ENCODE data around the gene PDE10A.

The PDE10A gene

DNA sequence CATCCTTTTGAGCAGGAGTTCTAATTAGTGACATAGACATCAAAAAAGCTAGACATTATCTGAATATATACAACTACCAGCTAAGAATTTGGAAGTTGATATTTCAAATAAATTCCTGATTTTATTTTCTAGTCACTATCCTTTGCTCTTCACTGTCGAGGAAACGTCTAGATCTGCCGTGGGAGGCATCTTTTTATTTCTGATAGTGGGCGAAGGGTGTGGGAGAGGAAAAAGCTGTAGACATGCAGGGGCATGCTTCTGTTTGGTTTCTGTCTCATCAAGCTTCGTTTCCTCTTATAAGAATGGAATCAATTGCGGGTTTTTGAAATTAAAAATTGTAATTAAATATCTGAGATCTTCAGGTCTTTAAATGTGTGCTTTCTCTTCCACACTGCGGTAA, 337.4 kb downstream of the PDE10A start:
- no peak for DNase-seq

GRCh38 chr6:165321555-165322145, 341.4 kb downstream of the PDE10A start:
- DNase-seq = no peak

- no peak for DNase-seq
Observed at GRCh38 chr6:165321150-165321549, 341.9 kb downstream of the PDE10A start.

DNA sequence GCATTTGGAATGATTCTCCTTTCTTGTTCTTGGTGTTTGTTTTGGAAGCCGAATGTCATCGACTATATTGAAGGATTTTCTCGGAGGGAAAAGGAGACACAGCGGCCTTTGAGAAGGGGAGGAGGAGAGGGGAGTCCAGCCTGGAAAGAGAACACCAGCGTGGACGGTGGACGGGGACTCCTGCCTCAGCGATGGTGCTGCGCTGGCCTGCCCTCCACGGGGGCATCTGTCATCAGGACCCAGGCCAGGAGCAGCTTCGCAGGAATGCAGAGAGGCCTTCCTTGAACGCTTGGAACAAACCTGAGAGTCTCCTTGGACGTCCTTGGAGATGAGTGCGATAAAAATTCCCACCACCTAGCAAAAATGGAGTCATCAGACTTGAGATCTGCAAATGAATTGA, 345.3 kb downstream of the PDE10A start:
- no peak for DNase-seq

DNA sequence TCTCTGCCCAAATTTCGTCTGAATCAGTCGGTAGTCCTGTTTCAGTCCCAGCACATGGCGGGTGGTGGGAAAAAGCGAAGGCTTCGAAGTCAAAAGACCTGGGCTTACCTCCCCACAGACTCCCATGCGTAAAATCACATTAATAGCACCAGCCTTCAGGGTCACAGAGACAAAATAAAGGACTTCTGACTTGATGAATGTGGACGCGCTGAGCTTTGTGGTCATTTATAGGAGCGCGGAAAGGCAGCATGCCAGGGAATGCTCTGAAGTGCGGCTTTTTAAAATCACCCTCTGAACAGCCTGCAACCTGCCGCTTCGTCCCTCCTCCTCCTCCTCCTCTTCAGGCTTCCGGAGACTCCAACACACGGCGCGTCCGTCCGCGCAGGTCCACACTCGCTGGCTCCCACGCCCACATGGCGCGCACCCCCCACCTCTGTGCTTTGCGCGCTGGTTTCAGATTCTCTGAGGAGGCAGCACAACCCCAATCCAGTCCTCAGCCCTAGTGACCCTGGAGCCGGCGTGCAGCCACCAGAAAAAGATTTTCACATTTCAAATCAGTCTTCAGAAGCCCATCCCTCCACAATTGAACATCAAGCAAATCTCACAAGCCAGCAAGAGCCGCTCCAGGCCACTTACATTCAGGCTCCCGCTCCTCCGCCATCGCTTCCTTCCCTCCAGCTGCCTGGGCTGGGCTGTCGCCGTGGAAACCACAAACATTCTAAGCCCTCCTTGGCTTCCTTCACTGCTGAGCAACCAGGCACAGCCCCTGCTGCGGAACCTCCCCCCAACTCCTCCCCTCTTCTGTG, 353.9 kb downstream of the PDE10A start, which contains the start of gene C6orf118:
Gene C6orf118, minus strand, starts transcription at position 680 of the 806 bp plus-strand sequence. Its CDS starts 19 bp downstream, at position 661.
- no peak for DNase-seq

GRCh38 chr6:165306955-165307354, 356.1 kb downstream of the PDE10A start:
- DNase-seq = no peak

GRCh38 chr6:165301372-165302246, 361.4 kb downstream of the PDE10A start:
- DNase-seq = no peak

GRCh38 chr6:165300422-165300936, 362.6 kb downstream of the PDE10A start:
- no peak for DNase-seq

DNA sequence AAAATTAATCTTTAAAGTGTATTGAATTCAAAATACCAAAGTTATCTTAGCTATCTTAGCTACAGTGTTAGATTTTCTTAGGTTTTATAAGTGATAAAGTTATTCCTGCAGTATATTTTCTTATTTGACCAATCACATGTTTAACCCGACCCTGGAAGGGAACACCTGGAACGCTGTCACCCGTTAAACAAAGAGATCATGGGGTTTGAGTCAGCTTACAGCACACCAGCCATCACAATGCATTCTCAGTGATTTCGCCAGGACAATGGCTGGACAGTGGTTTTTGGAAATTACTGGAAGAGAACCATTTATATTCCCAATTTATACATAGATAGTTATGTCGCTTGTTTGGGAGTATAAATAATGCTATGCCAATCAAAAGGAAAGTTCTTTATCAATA, 364.2 kb downstream of the PDE10A start:
- DNase-seq = no peak

DNA sequence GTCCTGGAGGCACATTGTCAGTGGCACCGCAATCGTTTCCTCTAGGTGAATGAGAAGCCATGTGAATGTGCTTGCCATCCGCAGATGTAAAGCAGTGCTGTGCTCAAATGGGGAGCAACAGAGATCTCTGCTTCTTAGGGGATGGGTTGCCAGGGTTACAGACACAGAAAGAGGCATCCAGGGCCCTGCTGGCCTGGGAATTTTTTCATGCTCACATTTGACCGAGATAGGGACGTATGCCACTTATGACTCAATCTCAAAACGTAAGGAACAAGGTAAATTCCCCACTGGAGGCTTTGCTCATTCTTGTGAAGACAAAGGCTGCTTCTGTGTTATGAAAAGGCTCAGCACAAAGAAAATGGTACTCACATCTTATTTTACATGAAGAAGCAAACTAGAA, 364.6 kb downstream of the PDE10A start:
- DNase-seq = no peak

GRCh38 chr6:165292657-165293056, 370.4 kb downstream of the PDE10A start:
- DNase-seq = no peak

All from activated CD4-positive, alpha-beta T cell treated with anti-CD3 and anti-CD28 coated beads for 1 hour (primary cell).